Activated CD4-positive, alpha-beta T cell treated with anti-CD3 and anti-CD28 coated beads, Interleukin-2, Interleukin-6, amounts not matched to agents 100 ng/mL and 50 ng/mL, durations not matched to agents 16 hours and 8 hours (primary cell): ENCODE data around the gene EXOC4.

Source experiments
- DNase-seq: peaks from one replicate; pipeline ENCODE4 v3.0.0-alpha.2; 2020

The EXOC4 gene

DNA sequence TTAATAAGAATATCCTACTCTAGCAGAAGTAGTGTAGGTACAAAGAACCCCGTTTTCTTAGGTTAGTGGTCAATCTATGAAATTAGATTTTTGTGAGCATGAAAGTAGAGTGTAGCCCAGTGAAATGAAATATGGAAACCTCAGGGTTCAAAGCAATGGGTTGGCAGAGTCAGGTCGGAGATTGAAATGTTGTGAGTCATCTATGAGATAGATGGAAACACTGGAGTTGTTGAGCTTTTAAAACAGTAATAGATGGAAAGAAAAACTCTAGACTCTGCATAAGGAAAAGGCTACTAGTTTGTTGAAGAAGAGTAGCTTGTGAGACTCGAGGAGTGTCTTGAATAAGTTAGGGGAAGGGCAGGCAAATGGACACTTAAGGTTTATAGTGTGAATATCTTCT, 251.9 kb downstream of the EXOC4 start:
- DNase-seq: no peak

GRCh38 chr7:133509822-133510221, 256.9 kb downstream of the EXOC4 start:
- DNase-seq: no peak

DNA sequence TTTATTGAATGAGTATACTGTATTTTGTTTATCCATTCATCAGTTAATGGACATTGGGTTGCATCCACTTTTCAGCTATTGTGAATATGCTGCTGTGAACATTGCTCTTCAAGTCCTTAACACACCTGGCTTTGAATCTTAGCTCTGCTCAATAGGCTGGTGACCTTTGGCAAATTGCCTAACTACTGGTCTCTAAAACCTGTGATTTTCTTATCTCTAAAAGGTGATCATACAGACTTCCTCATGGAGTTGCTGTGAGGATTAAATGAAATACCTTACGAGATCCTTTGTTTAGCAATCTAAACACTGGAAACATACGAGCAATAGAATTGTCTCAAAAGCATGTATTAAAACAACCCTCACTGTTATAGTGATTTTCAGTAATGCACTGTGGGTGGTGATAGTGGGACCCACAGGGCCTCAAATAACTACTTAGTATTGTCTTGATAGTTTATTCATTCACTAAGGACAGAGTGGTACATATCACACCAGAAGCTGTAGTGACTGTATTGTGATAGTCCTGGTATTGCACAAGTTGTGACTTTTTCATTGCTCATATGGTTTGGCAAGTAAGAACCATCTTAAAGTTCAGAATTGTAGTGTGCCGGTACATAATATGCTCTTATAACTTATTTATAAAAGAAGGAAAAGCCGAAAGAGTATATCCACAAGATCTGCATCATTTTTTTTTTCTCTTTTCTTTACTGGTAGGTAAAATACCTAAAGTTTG, 257.6 kb downstream of the EXOC4 start:
- no peak for DNase-seq

DNA sequence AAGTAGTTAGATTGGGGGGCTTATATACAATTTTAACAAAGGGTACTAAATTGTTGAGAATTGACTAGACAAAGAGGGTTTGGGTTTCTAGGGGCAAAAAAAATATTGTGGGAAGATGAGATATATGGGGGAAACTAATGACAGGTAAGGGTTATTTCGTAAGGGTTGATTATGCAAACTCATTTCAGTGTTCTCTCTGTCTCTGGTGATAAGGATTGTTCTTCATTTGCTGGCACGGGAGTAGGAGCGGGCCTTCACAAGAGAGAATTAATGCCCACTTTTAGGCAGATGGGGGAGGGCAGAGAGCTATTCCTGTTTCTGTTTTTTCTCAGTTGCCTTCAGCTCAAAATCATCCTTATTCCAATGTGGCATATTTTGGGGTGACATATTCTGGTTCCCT, 258.4 kb downstream of the EXOC4 start:
- no peak for DNase-seq

GRCh38 chr7:133511708-133512107, 258.8 kb downstream of the EXOC4 start:
- DNase-seq: no peak

DNA sequence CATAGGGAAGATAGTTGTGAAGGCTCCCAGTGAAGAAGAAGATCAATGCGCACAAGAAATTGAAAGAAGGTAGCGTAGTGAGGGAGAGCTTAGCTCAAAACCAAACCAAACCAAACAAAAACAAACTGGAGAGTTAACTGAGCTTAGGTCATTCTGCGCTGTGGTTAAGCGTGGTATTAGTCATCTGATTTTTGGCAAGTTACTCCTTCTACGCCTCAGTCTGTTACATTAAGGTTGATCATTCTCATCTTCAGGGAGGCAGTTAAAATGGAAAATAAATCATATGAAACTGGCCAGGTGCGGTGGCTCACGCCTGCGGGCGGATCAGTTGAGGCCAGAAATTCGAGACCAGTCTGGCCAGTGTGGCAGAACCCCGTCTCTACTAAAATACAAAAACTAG, 259.7 kb downstream of the EXOC4 start:
- peak; percentile 53 for DNase-seq

DNA sequence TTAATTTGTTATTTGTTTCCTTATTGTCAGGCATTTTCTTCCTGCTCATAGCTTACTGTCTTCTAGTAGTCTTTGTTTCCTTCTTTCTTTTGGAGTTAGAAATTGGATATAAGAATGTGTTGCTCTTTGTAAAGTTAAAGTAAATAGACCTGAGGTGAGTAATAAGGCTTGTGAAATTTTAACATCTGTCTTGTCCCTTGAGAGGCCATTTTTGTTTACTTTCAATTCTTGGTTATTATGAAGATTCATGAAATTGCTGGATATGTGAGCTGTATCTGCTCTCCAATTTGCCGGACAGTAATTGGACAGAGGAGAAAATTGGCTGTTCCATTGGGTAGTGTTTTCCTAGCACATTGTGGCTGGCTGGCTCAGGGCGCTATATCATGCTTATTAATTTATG, 260.7 kb downstream of the EXOC4 start:
- no peak for DNase-seq

DNA sequence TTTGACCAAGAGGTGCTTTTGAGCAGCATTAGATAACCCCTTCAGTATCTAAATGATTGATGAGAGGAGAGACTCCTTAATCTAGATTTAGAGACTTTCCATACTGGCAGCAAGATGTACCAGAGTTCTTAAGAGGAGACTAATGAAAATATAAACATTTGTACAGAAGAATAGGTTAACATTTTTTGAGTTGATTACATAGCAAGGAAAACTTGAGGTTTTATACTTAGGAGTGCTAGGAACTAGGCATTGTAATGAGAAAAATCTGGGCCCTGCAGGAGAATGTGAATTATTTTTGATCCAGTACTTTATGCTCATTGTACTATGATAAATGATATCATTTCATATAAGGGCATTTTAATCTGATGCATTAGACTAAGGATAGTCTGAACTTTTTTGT, 261.7 kb downstream of the EXOC4 start:
- no peak for DNase-seq

GRCh38 chr7:133517766-133518165, 264.9 kb downstream of the EXOC4 start:
- DNase-seq: no peak

GRCh38 chr7:133518718-133519117, 265.8 kb downstream of the EXOC4 start:
- DNase-seq: no peak

DNA sequence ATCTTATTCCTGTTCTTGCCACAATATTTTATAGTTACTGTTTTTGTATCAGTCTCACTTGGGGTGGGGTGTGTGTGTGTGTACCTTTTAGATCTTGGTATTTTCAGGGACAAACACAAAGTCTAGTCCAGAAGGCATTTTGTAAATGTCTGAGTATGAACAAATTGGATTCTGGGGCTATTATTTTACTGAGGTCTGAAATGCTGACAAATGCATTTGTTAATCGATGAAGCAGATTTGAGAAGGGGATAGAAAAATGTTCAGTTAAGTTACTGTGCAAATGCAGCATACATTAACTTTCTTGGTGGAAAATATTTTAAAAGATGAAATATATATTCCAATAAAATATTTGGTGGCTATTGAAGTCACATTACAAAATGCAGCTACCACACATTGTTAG, 267.4 kb downstream of the EXOC4 start:
- DNase-seq: no peak

DNA sequence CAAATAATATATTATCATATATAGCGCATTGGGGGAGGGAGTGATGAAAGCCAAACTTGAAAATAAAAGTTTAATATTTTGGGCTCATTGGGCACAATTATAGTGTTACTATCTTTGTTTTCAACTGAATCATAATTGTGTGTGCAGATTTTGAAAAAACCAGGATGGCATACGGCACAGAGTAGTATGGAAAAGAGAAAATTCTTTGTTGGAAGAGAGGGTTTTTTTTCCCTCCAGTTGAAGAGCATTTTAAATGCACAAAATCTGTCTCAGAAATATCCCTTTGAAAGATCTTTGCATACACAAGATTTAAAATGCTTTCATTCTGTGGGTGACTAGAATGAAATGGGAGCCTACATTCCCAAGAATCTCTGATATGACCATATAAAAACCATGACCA, 269.6 kb downstream of the EXOC4 start:
- DNase-seq: no peak

DNA sequence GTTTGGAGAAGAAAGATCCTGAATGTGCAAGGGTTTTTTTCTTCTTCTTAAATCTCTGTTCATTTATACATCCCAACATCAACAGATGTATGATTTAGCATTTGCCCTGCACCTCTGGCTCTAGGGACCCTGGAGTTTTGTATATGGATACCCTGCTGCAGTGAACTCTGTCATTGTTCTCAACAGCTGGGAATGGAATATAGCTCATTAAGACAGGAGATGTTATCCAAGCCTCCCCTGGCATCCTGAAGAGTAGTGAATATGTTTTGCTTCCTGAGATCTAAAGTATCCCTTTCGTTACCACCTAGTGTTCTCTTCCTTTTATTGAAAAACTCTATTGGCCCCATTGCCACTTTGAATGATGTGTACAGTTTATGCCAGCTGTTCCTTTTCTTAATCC, 275.9 kb downstream of the EXOC4 start:
- DNase-seq: no peak

GRCh38 chr7:133529861-133530260, 277.0 kb downstream of the EXOC4 start:
- DNase-seq: no peak

- DNase-seq: no peak
Measured at GRCh38 chr7:133530682-133531081, 277.8 kb downstream of the EXOC4 start.

DNA sequence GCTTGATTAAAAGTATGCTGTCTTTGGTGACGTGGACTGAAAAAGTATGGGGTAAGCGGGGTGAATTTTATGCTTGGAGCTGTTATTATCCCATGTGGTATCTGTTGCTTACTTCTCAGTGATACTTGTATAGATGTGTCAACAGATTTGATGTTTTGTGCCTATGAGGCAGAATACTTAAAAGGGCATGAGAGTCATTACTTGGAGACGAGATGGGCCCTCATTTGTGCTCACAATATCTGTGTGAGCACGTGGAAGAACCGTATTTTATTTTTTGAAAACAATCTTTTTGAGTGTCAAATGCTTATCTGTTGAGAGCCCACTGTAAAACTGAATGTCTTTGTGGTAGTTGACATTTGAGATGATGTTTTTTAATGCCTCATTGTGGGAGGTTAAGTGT, 281.9 kb downstream of the EXOC4 start:
- no peak for DNase-seq

DNA sequence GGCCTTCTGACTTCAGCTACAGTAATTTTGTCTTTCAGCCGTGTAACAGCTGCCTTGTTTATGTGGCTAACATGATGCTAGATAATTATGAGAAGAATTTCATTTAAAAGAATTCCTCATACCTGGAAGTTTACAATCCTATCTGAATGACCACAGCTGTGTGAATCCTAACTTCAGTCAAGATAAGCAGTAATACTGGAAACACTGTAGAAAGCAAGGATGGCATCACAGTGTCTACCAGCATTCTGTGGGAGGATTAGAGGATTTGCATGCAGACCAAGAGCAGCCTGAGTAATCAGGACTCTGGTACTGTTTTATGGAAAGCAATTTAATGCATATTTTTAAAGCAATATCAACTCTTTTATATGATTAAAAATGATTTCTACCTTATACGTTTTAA, 282.4 kb downstream of the EXOC4 start:
- DNase-seq: no peak

- DNase-seq: no peak
Measured at GRCh38 chr7:133536450-133536849, 283.6 kb downstream of the EXOC4 start.

- DNase-seq: no peak
Measured at GRCh38 chr7:133539016-133539415, 286.1 kb downstream of the EXOC4 start.

- DNase-seq: no peak
Measured at GRCh38 chr7:133540096-133540860, 287.4 kb downstream of the EXOC4 start.

- peak; percentile 5 for DNase-seq
Measured at GRCh38 chr7:133542209-133542780, 289.4 kb downstream of the EXOC4 start.

- DNase-seq: no peak
Measured at GRCh38 chr7:133543657-133544056, 290.8 kb downstream of the EXOC4 start.

DNA sequence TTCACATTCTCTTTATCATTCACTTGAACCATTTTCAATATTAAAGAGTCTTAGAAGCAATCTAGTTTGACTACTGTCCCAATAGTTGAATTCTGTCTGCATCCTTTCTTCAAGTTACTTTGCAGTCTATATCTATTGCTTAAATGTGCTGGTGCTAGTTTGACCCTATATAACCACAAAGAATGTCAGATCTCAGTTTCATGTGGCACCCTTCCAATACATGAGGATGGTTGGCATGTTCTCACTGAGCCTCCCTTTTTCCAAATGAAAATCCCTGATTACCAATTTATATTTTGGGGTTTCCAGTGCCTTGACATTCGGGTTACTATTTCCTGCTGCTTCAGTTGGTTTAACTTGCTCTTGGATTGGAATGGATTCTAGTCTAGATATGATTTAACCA, 292.7 kb downstream of the EXOC4 start:
- no peak for DNase-seq

DNA sequence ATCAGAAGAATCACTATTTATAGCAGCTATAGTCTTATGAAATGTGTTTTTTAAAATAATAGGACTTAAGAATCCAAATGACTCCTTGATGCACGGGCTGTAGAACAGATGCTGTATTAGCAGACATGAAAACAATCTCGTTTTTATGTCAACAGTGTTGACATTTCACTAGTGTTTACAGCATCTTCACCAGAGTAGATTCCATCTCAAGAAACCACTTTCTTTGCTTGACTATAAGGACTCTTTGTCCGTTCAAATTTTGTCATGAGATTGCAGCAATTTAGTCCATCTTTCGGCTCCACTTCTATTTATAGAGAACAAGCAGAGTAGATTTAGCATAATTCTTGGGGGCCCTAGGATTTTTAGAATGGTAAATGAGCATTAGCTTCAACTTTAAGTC, 295.1 kb downstream of the EXOC4 start:
- DNase-seq: no peak
